ENCODE measurements around the gene SRPRA. TPM values are rescaled to one million over a fixed set of nuclear protein-coding genes. Genes with fewer than 3 reads are reported as not detected.
A peak's percentile ranks its signal among the peaks of the same experiment; 100 is the strongest.

SRPRA gene
- polyA plus RNA-seq (50.7 to 96.1 TPM (median 56.0 TPM) in 3 replicates), polyA minus RNA-seq (84.7 to 115 TPM (median 86.0 TPM) in 3 replicates)
- 188 TPM for polyA plus RNA-seq (2011; ENCODE audit: low read depth)
- polyA plus RNA-seq (2011; cell fraction: cytosol; rRNA removed), result 40.5 and 46.1 TPM in 2 replicates
- 157 and 166 TPM in 2 replicates for polyA plus RNA-seq (2011; cell fraction: nucleus; rRNA removed)
- polyA plus RNA-seq (2012; ENCODE audit: low replicate concordance), result 56.9 and 78.2 TPM in 2 replicates
- polyA minus RNA-seq (2011; cell fraction: cytosol; rRNA and poly(A)+ RNA removed), result 42.2 TPM
- polyA minus RNA-seq (2011; cell fraction: nucleus; rRNA and poly(A)+ RNA removed), result 83.0 and 115 TPM in 2 replicates

GRCh38 chr11:126268708-126269579, at the start of gene SRPRA, which contains the start of gene FOXRED1:
TSS of gene SRPRA (minus strand) at chr11:126268895. CDS start at chr11:126268804, 91 bp downstream.
TSS of gene FOXRED1 (plus strand) at chr11:126269154. CDS start at chr11:126269207, 53 bp downstream.
- peak within 1 kb of the TSS; percentile 90 for H3K4me2 ChIP-seq (ENCODE audit: control insufficient read depth, extremely low read depth, insufficient read depth, low read depth, low read length)
- DNase-seq (ENCODE audit: low read depth, low spot score) (peak; percentile 87), FAIRE-seq (peak; percentile 53)
- peak within 1 kb of the TSS; percentile 95 for H3K27ac ChIP-seq (ENCODE audit: control insufficient read depth, insufficient read depth, low read length)
- no peaks in the 10 kb centered on the region for H3K27me3 ChIP-seq (ENCODE audit: control insufficient read depth, extremely low read depth, insufficient read depth, low read length)
- H3K79me2 ChIP-seq (ENCODE audit: control insufficient read depth, insufficient read depth, low read length), result peaks cover 43% of the 10 kb centered on the region
- peak within 1 kb of the TSS; percentile 98 for H3K9ac ChIP-seq (ENCODE audit: control insufficient read depth, extremely low read depth, insufficient read depth, low read length)
- no peaks in the 10 kb centered on the region for H3K9me1 ChIP-seq (ENCODE audit: control insufficient read depth, extremely low read depth, insufficient read depth, low read length)
- peaks cover 8% of the 10 kb centered on the region for H3K4me1 ChIP-seq (ENCODE audit: control insufficient read depth, extremely low read depth, insufficient read depth, low read length)
- H3K36me3 ChIP-seq (ENCODE audit: control insufficient read depth in 2 of 2, extremely low read depth in 1 of 2, insufficient read depth in 2 of 2, low read length in 2 of 2), result peaks cover 37 to 44% of the 10 kb centered on the region in 2 experiments
- H3K9me3 ChIP-seq (ENCODE audit: control insufficient read depth, low read depth, low read length), result no peaks in the 10 kb centered on the region
- no peaks in the 10 kb centered on the region for H4K20me1 ChIP-seq (ENCODE audit: control insufficient read depth, extremely low read depth, insufficient read depth, low read length)
- dilution Hi-C loops (cut with MboI; ENCODE audit: extremely low pct_ligation_motif_present, low sequenced_read_pairs), result no loop called here
- H3K4me3 ChIP-seq (ENCODE audit: control insufficient read depth in 2 of 3, extremely low read depth in 1 of 3, insufficient read depth in 2 of 3, low read depth in 1 of 3, low read length in 3 of 3), result peak within 1 kb of the TSS; percentile 85 to 91 (median 86)
- no peak for TF ChIP-seq EZH2 (IDR thresholded peaks at IDR 0.05; ENCODE audit: low read length)
- TF ChIP-seq, protein P1, sequence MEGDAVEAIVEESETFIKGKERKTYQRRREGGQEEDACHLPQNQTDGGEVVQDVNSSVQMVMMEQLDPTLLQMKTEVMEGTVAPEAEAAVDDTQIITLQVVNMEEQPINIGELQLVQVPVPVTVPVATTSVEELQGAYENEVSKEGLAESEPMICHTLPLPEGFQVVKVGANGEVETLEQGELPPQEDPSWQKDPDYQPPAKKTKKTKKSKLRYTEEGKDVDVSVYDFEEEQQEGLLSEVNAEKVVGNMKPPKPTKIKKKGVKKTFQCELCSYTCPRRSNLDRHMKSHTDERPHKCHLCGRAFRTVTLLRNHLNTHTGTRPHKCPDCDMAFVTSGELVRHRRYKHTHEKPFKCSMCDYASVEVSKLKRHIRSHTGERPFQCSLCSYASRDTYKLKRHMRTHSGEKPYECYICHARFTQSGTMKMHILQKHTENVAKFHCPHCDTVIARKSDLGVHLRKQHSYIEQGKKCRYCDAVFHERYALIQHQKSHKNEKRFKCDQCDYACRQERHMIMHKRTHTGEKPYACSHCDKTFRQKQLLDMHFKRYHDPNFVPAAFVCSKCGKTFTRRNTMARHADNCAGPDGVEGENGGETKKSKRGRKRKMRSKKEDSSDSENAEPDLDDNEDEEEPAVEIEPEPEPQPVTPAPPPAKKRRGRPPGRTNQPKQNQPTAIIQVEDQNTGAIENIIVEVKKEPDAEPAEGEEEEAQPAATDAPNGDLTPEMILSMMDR (optimal IDR thresholded peaks at IDR 0.05 in 1 of 3, IDR thresholded peaks at IDR 0.05 in 1 of 3, conservative IDR thresholded peaks at IDR 0.05 in 1 of 3; ENCODE audit: extremely low read depth in 1 of 3, insufficient read depth in 2 of 3, low read length in 3 of 3), result no peak
- peak within 1 kb of the TSS; percentile 95 for H2AFZ ChIP-seq (ENCODE audit: control insufficient read depth, low read length)

DNA sequence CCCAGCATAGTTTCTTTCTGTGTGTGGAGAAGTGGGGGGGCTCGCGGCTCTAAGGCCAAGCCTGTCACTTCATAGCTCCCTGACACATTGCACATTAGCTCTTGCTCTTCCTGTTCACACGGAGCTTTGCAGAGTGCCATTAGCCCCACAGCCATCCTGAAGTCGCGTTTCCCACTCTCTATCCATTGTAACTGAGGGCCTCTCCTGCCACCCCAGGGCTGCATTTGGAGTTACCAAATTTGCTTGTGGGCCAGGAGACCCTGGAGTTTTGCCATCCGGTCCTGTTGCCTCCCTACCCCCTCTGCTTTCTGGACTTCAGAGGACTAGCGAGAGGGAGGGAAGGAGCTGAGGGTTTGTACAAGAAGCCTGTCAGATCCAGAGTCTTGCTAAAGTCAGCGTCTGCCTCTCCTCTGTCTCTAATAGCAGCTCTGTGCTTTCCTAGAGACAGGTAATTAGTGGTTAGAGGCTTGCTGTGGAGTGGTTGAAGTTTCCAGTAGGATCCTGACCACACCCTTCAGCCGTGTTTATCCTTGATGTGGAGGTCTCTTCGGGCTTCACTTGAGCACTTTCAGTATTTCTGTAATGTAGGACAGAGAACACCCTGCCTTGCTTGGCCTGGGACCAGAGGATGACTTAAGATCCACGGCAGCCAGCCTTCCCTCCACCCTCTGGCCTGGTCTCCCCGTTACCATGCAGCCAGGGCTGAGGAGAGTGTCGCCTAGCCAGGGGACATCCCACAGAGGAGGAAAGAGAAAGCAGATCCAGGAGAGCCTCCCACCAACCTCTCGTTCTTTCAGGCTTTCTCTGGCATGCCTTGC, 49.3 kb upstream of the SRPRA start:
- FAIRE-seq, result peak; percentile 60
- Histone ChIP-seq H2AFZ (ENCODE audit: control insufficient read depth, low read length) (peak overlapping the region; percentile 48), H3K4me2 (ENCODE audit: control insufficient read depth, extremely low read depth, insufficient read depth, low read depth, low read length) (peak overlapping the region; percentile 88), H3K9ac (ENCODE audit: control insufficient read depth, extremely low read depth, insufficient read depth, low read length) (peak overlapping the region; percentile 75), H3K36me3 (ENCODE audit: control insufficient read depth in 2 of 2, extremely low read depth in 1 of 2, insufficient read depth in 2 of 2, low read length in 2 of 2) (no peaks in the 10 kb centered on the region), H3K27ac (ENCODE audit: control insufficient read depth, insufficient read depth, low read length) (peak overlapping the region; percentile 89), H3K27me3 (ENCODE audit: control insufficient read depth, extremely low read depth, insufficient read depth, low read length) (no peaks in the 10 kb centered on the region), H4K20me1 (ENCODE audit: control insufficient read depth, extremely low read depth, insufficient read depth, low read length) (no peaks in the 10 kb centered on the region), H3K9me3 (ENCODE audit: control insufficient read depth, low read depth, low read length) (no peaks in the 10 kb centered on the region), H3K9me1 (ENCODE audit: control insufficient read depth, extremely low read depth, insufficient read depth, low read length) (no peaks in the 10 kb centered on the region), H3K79me2 (ENCODE audit: control insufficient read depth, insufficient read depth, low read length) (no peaks in the 10 kb centered on the region), H3K4me1 (ENCODE audit: control insufficient read depth, extremely low read depth, insufficient read depth, low read length) (peaks cover 40% of the 10 kb centered on the region), H3K4me3 (ENCODE audit: control insufficient read depth in 2 of 3, extremely low read depth in 1 of 3, insufficient read depth in 2 of 3, low read depth in 1 of 3, low read length in 3 of 3) (peak overlapping the region in 2 of 3 experiments; percentile 40 to 49)
- dilution Hi-C loops (cut with MboI; ENCODE audit: extremely low pct_ligation_motif_present, low sequenced_read_pairs), result no loop called here
- no peak for TF ChIP-seq EZH2 (IDR thresholded peaks at IDR 0.05; ENCODE audit: low read length)
- no peak for DNase-seq (ENCODE audit: low read depth, low spot score)

All from keratinocyte (primary cell).